ENCODE measurements around the gene POLE.

The POLE gene

DNA sequence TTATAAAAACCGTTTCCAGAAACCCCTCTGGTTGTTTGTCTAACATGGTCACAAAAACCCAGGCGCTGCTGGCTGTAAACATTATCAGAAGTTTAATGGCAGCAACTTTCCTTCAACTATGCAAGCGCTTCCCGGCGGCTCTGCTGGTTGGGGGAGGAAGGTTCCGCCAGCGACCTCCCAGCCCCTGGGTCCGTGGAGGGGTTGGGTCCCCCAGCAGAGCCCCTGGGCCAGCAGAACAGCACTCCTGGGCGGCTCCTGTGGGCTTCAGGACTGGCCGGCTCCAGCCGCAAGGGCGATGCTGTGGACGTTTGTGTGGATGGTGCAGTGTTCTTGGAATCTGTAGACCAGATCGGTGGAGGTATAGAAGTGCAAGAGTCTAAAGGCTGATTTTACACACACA is 102.7 kb downstream of the POLE start:
- no peak overlapping the region for H3K4me3 ChIP-seq (ENCODE audit: low read length)
- TF ChIP-seq CTCF (IDR thresholded peaks at IDR 0.05; ENCODE audit: insufficient read depth, low read depth, low read length, missing control alignments) = no peak
- DNase-seq (ENCODE audit: low read depth) = no peak

- no peak for TF ChIP-seq CTCF (IDR thresholded peaks at IDR 0.05; ENCODE audit: insufficient read depth, low read depth, low read length, missing control alignments)
- no peak for DNase-seq (ENCODE audit: low read depth)
- no peak overlapping the region for H3K4me3 ChIP-seq (ENCODE audit: low read length)
Observed at GRCh38 chr12:132583736-132584135, 103.4 kb downstream of the POLE start.

DNA sequence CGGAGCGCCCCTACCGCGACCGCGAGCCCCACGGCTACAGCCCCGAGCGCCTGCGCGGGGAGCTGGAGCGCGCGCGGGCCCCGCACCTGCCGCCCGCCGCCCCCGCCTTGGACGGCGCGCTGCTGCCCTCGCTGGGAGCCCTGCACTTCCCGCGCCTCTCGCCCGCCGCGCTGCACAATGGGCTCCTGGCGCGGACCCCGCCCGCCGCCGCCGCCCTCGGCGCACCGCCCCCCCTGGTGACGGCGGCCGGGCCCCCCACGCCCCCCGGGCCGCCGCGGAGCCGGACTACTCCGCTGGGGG is 103.8 kb downstream of the POLE start:
- no peak overlapping the region for H3K4me3 ChIP-seq (ENCODE audit: low read length)
- TF ChIP-seq CTCF (IDR thresholded peaks at IDR 0.05; ENCODE audit: insufficient read depth, low read depth, low read length, missing control alignments) = no peak
- DNase-seq (ENCODE audit: low read depth) = no peak

DNA sequence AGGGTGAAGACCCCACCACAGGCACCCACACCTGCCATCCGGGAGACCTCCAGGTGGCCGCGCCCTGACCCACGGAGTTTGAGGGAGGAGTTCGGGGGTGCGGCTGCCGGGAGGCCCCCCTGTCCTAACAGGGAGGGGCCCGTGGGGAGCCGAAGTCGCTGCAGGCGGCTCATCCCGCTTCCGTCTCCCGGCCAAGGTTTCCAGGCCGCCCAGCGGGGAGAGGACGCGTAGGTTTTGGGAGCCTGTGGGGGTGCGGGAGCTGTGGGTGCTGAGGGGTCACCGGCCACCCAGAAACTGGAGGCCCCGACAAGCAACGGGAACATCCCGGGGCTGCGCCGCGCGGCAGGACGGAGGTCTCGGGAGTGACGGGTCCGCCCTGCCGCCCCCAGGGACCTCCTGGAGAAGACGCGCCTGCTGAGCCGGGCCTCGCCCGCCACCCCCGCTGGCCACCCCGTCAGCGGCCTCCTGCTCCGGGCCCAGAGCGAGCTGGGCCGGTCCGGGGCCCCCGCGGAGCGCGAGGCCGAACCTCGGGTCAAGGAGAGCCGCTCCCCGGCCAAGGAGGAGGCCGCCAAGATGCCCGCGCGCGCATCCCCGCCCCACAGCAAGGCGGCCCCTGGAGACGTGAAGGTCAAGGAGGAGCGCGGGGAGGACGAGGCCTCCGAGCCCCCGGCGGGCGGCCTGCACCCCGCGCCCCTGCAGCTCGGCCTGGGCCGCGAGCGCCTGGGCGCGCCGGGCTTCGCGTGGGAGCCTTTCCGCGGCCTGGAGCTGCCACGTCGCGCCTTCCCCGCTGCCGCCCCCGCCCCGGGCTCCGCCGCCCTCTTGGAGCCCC is 104.3 kb downstream of the POLE start:
- no peak for TF ChIP-seq CTCF (IDR thresholded peaks at IDR 0.05; ENCODE audit: insufficient read depth, low read depth, low read length, missing control alignments)
- H3K4me3 ChIP-seq (ENCODE audit: low read length) = no peak overlapping the region
- no peak for DNase-seq (ENCODE audit: low read depth)

DNA sequence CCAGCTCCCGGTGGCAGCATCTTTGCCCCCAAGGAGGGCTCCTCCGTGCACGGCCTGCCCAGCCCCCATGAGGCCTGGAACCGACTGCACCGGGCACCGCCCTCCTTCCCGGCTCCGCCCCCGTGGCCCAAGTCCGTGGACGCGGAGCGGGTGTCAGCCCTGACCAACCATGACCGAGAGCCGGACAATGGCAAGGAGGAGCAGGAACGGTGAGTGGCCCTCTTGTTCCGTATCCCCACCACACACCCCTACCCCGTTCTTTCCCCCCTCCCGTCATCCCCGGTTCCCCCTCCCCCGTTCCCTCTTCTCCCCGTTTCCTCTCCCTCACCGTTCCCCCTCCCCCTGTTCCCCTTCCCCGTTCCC is 105.1 kb downstream of the POLE start:
- DNase-seq (ENCODE audit: low read depth) = no peak
- no peak overlapping the region for H3K4me3 ChIP-seq (ENCODE audit: low read length)
- no peak for TF ChIP-seq CTCF (IDR thresholded peaks at IDR 0.05; ENCODE audit: insufficient read depth, low read depth, low read length, missing control alignments)

GRCh38 chr12:132581348-132582057 is 105.6 kb downstream of the POLE start:
- TF ChIP-seq CTCF (IDR thresholded peaks at IDR 0.05; ENCODE audit: insufficient read depth, low read depth, low read length, missing control alignments) = no peak
- no peak for DNase-seq (ENCODE audit: low read depth)
- no peak overlapping the region for H3K4me3 ChIP-seq (ENCODE audit: low read length)

Measured in epithelial cell of esophagus (primary cell).